HepG2 (cell line): Measurements from ENCODE around the gene RASGRF1. TPM values are rescaled to one million over a fixed set of nuclear protein-coding genes. Genes with fewer than 3 reads are reported as not detected.

Experiments
- ATAC-seq: fragments of 200-7000 bp; cut with Tn5 transposase; 3 replicates; pipeline ENCODE4 v1.9.1; 2020; ENCODE audit warnings: mild to moderate bottlenecking, moderate library complexity
- BruUV-seq: library from RNA; stranded (reverse); fragments of 400-500 nt; replicated peaks from 2 replicates; lab custom pipeline; 2021; lab: Mats Ljungman, UMichigan
- CTCF ChIA-PET: fragments of 300-600 bp; formaldehyde crosslinking; extraction: SDS; loops from one replicate; lab custom pipeline; 2021; ENCODE audit warnings: low total read pairs, inconsistent platforms, low intra/inter-chr PET ratio; lab: Yijun Ruan, JAX
- POLR2A ChIA-PET: fragments of 350-600 bp; sonication (Branson Sonifier 250); formaldehyde crosslinking; loops from one replicate; lab custom pipeline; 2020; ENCODE audit warnings: antibody characterized with exemption, inconsistent platforms; lab: Yijun Ruan, JAX
- DNase-seq: peaks from one replicate; pipeline ENCODE4 v3.0.0-alpha.2; 2015; ENCODE audit warnings: low spot score
- FAIRE-seq: peaks from 3 replicates; lab custom pipeline; 2011; peaks lifted over from hg19 to GRCh38; lab: Jason Lieb, UNC
- H2AFZ ChIP-seq: one replicate; pipeline ENCODE4 v1.6.1; 2011; ENCODE audit warnings: low read length, inconsistent platforms
- H3K27ac ChIP-seq: fragments of 300-600 bp; 3 replicates; pipeline ENCODE4 v1.8.0; 2011; ENCODE audit warnings: mixed run types, mild to moderate bottlenecking, mixed read lengths, low read length, inconsistent platforms; ENCODE audit not compliant: insufficient read depth; ENCODE audit errors: extremely low read length
- H3K27me3 ChIP-seq, 2 experiments: fragments of 200-600 bp in 1 of 2; 2 replicates in 1 of 2; 3 replicates in 1 of 2; pipeline versions ENCODE4 v1.6.0 to v1.8.0; 2011; ENCODE audit warnings: low read length in 2 of 2, mild to moderate bottlenecking in 2 of 2, moderate library complexity in 2 of 2, inconsistent platforms in 1 of 2; ENCODE audit not compliant: insufficient read depth in 2 of 2, control insufficient read depth in 1 of 2
- H3K36me3 ChIP-seq, 2 experiments: fragments of 200-600 bp in 1 of 2; replicated peaks in 1 of 2; 2 replicates in 1 of 2; 3 replicates in 1 of 2; pipeline versions ENCODE4 v1.5.1 to v1.8.0; 2011; ENCODE audit warnings: low read length in 2 of 2, inconsistent platforms in 1 of 2; ENCODE audit not compliant: insufficient read depth in 2 of 2, control insufficient read depth in 1 of 2
- H3K4me1 ChIP-seq: 2 replicates; pipeline ENCODE4 v1.5.1; 2012; ENCODE audit warnings: low read length, inconsistent platforms; ENCODE audit not compliant: insufficient read depth
- H3K4me2 ChIP-seq: 2 replicates; pipeline ENCODE4 v1.6.0; 2011; ENCODE audit warnings: low read depth, low read length, inconsistent platforms
- H3K4me3 ChIP-seq, 3 experiments: fragments of 200-600 bp in 1 of 3; sonication (generic), shearing (Covaris generic) in 1 of 3; replicated peaks in 1 of 3; 2 replicates each; pipeline ENCODE4 v1.5.1; 2011 to 2016; ENCODE audit warnings: low read length in 3 of 3, inconsistent platforms in 2 of 3, low read depth in 2 of 3, mild to moderate bottlenecking in 2 of 3, control low read depth in 1 of 3, mixed read lengths in 1 of 3; ENCODE audit not compliant: insufficient read depth in 1 of 3
- H3K79me2 ChIP-seq: one replicate; pipeline ENCODE4 v1.6.1; 2011; ENCODE audit warnings: low read length, inconsistent platforms; ENCODE audit not compliant: insufficient read depth
- H3K9ac ChIP-seq: 2 replicates; pipeline ENCODE4 v1.6.0; 2011; ENCODE audit warnings: mild to moderate bottlenecking, low read depth, low read length, inconsistent platforms; ENCODE audit not compliant: insufficient read depth
- H3K9me3 ChIP-seq: 2 replicates; pipeline ENCODE4 v1.5.1; 2012; ENCODE audit warnings: mild to moderate bottlenecking, low read length
- H4K20me1 ChIP-seq: 2 replicates; pipeline ENCODE4 v1.6.0; 2011; ENCODE audit warnings: inconsistent platforms, mild to moderate bottlenecking, low read length, moderate library complexity; ENCODE audit not compliant: insufficient read depth
- BORCS8-MEF2B ChIP-seq: sonication (generic); formaldehyde crosslinking; IDR thresholded peaks from 2 replicates; pipeline ENCODE4 v1.8.0; 2022; ENCODE audit warnings: mild to moderate bottlenecking, missing genetic modification reagents
- CCDC6 ChIP-seq: sonication (generic); formaldehyde crosslinking; IDR thresholded peaks from 2 replicates; pipeline ENCODE4 v1.8.1; 2022; ENCODE audit warnings: mild to moderate bottlenecking, missing genetic modification reagents, moderate library complexity
- EED ChIP-seq: sonication (generic); formaldehyde crosslinking; IDR thresholded peaks from 2 replicates; pipeline ENCODE4 v1.5.0; 2020; ENCODE audit warnings: mild to moderate bottlenecking, missing genetic modification reagents
- FOXC1 ChIP-seq: sonication (generic); formaldehyde crosslinking; IDR thresholded peaks from 2 replicates; pipeline ENCODE4 v1.8.0; 2022; ENCODE audit warnings: mild to moderate bottlenecking, missing genetic modification reagents, borderline replicate concordance
- KLF6 ChIP-seq: IDR thresholded peaks from 2 replicates; pipeline ENCODE4 v1.8.0; 2016; ENCODE audit warnings: missing biosample characterization, missing genetic modification reagents
- SIX4 ChIP-seq: sonication (generic); formaldehyde crosslinking; IDR thresholded peaks from 2 replicates; pipeline ENCODE4 v1.4.0; 2020; ENCODE audit warnings: missing genetic modification reagents
- TBX2 ChIP-seq: sonication (generic); formaldehyde crosslinking; IDR thresholded peaks from 2 replicates; pipeline ENCODE4 v1.5.0; 2020; ENCODE audit warnings: missing genetic modification reagents, mild to moderate bottlenecking, borderline replicate concordance
- U2AF1 ChIP-seq: fragments of 200-400 bp; formaldehyde crosslinking; optimal IDR thresholded peaks from 2 replicates; pipeline ENCODE3; 2017; ENCODE audit warnings: mild to moderate bottlenecking, low read depth, low read length
- ZC3H13 ChIP-seq: sonication (generic); formaldehyde crosslinking; IDR thresholded peaks from 2 replicates; pipeline ENCODE4 v1.8.1; 2023; ENCODE audit warnings: mild to moderate bottlenecking, missing genetic modification reagents, moderate library complexity
- ZFP41 ChIP-seq: sonication (generic); formaldehyde crosslinking; IDR thresholded peaks from 2 replicates; pipeline ENCODE4 v1.4.0; 2020; ENCODE audit warnings: mild to moderate bottlenecking, missing genetic modification reagents, borderline replicate concordance
- ZNF124 ChIP-seq: sonication (generic); formaldehyde crosslinking; IDR thresholded peaks from 2 replicates; pipeline ENCODE4 v1.4.0; 2020; ENCODE audit warnings: missing genetic modification reagents
- ZNF274 ChIP-seq: sonication (generic); formaldehyde crosslinking; IDR thresholded peaks from 2 replicates; pipeline ENCODE4 v1.5.1; 2020; ENCODE audit warnings: mild to moderate bottlenecking, missing genetic modification reagents
- ZNF441 ChIP-seq: sonication (generic); formaldehyde crosslinking; IDR thresholded peaks from 2 replicates; pipeline ENCODE4 v1.7.0; 2021; ENCODE audit warnings: missing genetic modification reagents, borderline replicate concordance
- ZNF530 ChIP-seq: sonication (generic); formaldehyde crosslinking; IDR thresholded peaks from 2 replicates; pipeline ENCODE4 v1.5.0; 2020; ENCODE audit warnings: low read depth, mild to moderate bottlenecking, missing genetic modification reagents
- ZNF569 ChIP-seq: sonication (generic); formaldehyde crosslinking; IDR thresholded peaks from 2 replicates; pipeline ENCODE4 v1.5.0; 2020; ENCODE audit warnings: mild to moderate bottlenecking, missing genetic modification reagents, moderate library complexity, borderline replicate concordance
- WGBS: methylation state at CpG from one replicate; pipeline ENCODE4 v1.1.6; 2017; ENCODE audit warnings: low lambda C conversion rate; 5-methylcytosine and 5-hydroxymethylcytosine counted together
- in situ Hi-C: cut with HindIII; loops from 2 replicates; pipeline ENCODE4 v1.10.0; 2017; ENCODE audit warnings: low pct_unique_long_range_greater_than_20kb; ENCODE audit not compliant: extremely low pct_ligation_motif_present
- intact Hi-C: fragments of 100-400 bp; cut with micrococcal nuclease; formaldehyde crosslinking; loops from one replicate; pipeline ENCODE4 v1.10.0; 2022; ENCODE audit not compliant: unreplicated experiment
- polyA plus RNA-seq, 8 experiments: library from polyadenylated mRNA; depleted of rRNA in 3 of 8; stranded (reverse) in 7 of 8; unstranded in 1 of 8; fragments of >200 nt; fragmentation: Illumina TruSeq in 4 of 8; extraction: Trizol in 4 of 8; gene quantifications; 2 replicates each; pipeline versions ENCODE4 v1.2.1 to v1.2.3, GENCODE V29; 2011 to 2016; ENCODE audit warnings: low read depth in 4 of 8, missing spikeins in 1 of 8, mixed read lengths in 1 of 8; ENCODE audit not compliant: insufficient read depth in 1 of 8
- total RNA-seq, 5 experiments: library from RNA; depleted of rRNA; stranded (reverse); fragments of >200 nt; fragmentation: Illumina TruSeq; extraction: Trizol; gene quantifications; 2 replicates each; pipeline ENCODE4 v1.2.3, GENCODE V29; 2016; ENCODE audit warnings: low read depth in 1 of 5
- TF ChIP-seq, protein P1 (sequence below): sonication (generic); formaldehyde crosslinking; IDR thresholded peaks from 2 replicates; pipeline ENCODE4 v1.4.0; 2020; ENCODE audit warnings: missing genetic modification reagents
- TF ChIP-seq, protein P2 (sequence below): sonication (generic); formaldehyde crosslinking; IDR thresholded peaks from 2 replicates; pipeline ENCODE4 v1.9.0; 2021; ENCODE audit warnings: mild to moderate bottlenecking, missing genetic modification reagents

Gene RASGRF1
- total and polyA plus RNA-seq, 2 of the 13 experiments (the other 11 are each of a cell fraction or from before 2014, with no cell fraction given), result 0.55 to 3.0 TPM

DNA sequence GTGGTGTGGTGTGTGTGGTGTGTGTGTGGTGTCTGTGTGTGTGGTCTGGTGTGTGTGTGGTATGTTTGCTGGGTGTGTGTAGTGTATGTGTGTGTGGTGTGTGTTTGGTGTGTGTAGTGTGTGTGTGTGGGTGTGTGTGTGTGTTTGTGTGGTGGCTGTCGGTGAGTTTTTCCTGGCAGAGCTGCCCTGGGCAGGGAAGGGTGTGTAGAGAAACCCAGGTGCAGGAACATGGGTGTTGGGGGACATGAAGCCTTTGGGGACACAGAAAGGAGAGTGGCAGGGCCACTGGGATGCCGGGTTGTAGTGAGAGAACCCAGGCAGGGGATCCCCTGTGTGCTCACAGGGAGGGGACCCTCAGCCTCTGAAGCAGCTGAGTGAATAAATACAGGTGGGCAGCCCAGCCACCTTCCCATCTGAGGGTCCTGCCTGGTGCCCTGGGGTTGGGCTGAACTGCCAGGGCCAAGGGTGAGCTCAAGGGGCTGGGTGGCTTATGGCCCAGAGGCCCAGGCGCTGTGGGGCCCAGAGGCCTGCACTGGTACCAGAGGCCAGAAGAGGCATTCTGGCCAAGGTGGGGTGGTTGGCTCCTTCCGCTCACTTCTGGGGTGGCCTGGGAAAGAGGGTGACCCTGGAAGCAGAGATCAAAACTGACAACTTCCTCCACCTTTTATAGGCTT is 97.2 kb downstream of the RASGRF1 start:
- Histone ChIP-seq H3K79me2 (no peaks in the 10 kb centered on the region), H3K27me3 (no peaks in the 10 kb centered on the region), H3K4me3 (peak overlapping the region in 1 of 3 experiments; percentile 52; a peak in 2 of 6 replicates), H4K20me1 (no peaks in the 10 kb centered on the region), H3K9ac (peak overlapping the region; percentile 95), H3K36me3 (no peaks in the 10 kb centered on the region), H3K4me1 (peaks cover 100% of the 10 kb centered on the region), H3K27ac (peak overlapping the region; percentile 100), H2AFZ (no peak overlapping the region), H3K4me2 (peak overlapping the region; percentile 71), H3K9me3 (no peaks in the 10 kb centered on the region)
- 21% methylated on average over 4 of the region's 4 CpGs for WGBS
- ATAC-seq, result peak; percentile 55
- CTCF ChIA-PET, result no interaction called here
- POLR2A ChIA-PET, result interaction anchor here (0.8 to 2.7 kb wide), 16 partner anchors 7 to 120 kb away, joined by 3 to 26 read pairs (median 10); partner anchors contain the start of genes CTSH and MORF4L1
- BruUV-seq, result TSS peak; percentile 98
- no peak for DNase-seq
- intact Hi-C loops (loop anchor here (10.0 kb wide), 1 partner anchor 49 kb away; the partner anchor contains the start of gene CTSH), in situ Hi-C loops (no loop called here)
- no peak for FAIRE-seq
- TF ChIP-seq, protein P1, sequence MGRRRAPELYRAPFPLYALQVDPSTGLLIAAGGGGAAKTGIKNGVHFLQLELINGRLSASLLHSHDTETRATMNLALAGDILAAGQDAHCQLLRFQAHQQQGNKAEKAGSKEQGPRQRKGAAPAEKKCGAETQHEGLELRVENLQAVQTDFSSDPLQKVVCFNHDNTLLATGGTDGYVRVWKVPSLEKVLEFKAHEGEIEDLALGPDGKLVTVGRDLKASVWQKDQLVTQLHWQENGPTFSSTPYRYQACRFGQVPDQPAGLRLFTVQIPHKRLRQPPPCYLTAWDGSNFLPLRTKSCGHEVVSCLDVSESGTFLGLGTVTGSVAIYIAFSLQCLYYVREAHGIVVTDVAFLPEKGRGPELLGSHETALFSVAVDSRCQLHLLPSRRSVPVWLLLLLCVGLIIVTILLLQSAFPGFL, result 0 out of 2 replicates have a peak, but pooled peaks have one; percentile 11
- TF ChIP-seq EED (no peak), ZNF530 (CRISPR knock-in tag) (no peak), BORCS8-MEF2B (CRISPR knock-in tag) (no peak), U2AF1 (peak; percentile 46), ZNF124 (CRISPR knock-in tag) (no peak), ZNF274 (no peak), ZNF569 (no peak), CCDC6 (CRISPR knock-in tag) (0 out of 2 replicates have a peak, but pooled peaks have one; percentile 3), KLF6 (CRISPR knock-in tag) (no peak), ZNF441 (CRISPR knock-in tag) (no peak), ZFP41 (CRISPR knock-in tag) (no peak), TBX2 (CRISPR knock-in tag) (no peak), ZC3H13 (CRISPR knock-in tag) (peak; percentile 44; the same call in 1 of the 2 replicates), FOXC1 (CRISPR knock-in tag) (0 out of 2 replicates have a peak, but pooled peaks have one; percentile 17), SIX4 (CRISPR knock-in tag) (no peak)
- TF ChIP-seq, protein P2, sequence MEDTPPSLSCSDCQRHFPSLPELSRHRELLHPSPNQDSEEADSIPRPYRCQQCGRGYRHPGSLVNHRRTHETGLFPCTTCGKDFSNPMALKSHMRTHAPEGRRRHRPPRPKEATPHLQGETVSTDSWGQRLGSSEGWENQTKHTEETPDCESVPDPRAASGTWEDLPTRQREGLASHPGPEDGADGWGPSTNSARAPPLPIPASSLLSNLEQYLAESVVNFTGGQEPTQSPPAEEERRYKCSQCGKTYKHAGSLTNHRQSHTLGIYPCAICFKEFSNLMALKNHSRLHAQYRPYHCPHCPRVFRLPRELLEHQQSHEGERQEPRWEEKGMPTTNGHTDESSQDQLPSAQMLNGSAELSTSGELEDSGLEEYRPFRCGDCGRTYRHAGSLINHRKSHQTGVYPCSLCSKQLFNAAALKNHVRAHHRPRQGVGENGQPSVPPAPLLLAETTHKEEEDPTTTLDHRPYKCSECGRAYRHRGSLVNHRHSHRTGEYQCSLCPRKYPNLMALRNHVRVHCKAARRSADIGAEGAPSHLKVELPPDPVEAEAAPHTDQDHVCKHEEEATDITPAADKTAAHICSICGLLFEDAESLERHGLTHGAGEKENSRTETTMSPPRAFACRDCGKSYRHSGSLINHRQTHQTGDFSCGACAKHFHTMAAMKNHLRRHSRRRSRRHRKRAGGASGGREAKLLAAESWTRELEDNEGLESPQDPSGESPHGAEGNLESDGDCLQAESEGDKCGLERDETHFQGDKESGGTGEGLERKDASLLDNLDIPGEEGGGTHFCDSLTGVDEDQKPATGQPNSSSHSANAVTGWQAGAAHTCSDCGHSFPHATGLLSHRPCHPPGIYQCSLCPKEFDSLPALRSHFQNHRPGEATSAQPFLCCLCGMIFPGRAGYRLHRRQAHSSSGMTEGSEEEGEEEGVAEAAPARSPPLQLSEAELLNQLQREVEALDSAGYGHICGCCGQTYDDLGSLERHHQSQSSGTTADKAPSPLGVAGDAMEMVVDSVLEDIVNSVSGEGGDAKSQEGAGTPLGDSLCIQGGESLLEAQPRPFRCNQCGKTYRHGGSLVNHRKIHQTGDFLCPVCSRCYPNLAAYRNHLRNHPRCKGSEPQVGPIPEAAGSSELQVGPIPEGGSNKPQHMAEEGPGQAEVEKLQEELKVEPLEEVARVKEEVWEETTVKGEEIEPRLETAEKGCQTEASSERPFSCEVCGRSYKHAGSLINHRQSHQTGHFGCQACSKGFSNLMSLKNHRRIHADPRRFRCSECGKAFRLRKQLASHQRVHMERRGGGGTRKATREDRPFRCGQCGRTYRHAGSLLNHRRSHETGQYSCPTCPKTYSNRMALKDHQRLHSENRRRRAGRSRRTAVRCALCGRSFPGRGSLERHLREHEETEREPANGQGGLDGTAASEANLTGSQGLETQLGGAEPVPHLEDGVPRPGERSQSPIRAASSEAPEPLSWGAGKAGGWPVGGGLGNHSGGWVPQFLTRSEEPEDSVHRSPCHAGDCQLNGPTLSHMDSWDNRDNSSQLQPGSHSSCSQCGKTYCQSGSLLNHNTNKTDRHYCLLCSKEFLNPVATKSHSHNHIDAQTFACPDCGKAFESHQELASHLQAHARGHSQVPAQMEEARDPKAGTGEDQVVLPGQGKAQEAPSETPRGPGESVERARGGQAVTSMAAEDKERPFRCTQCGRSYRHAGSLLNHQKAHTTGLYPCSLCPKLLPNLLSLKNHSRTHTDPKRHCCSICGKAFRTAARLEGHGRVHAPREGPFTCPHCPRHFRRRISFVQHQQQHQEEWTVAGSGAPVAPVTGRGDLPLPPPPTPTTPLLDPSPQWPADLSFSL (CRISPR knock-in tag), result peak; percentile 93
